Glutamatergic neuron (in vitro differentiated cells): ENCODE data around the gene ZSWIM4. TPM values are rescaled to one million over a fixed set of nuclear protein-coding genes. Genes with fewer than 3 reads are reported as not detected.

Experiments
- DNase-seq: peaks from one replicate; pipeline ENCODE4 v3.0.0; 2022
- H3K27ac Mint-ChIP-seq: one replicate; pipeline ENCODE4 v1.8.0; 2020; ENCODE audit warnings: mild to moderate bottlenecking, mixed read lengths, inconsistent platforms; ENCODE audit not compliant: unreplicated experiment
- H3K27me3 Mint-ChIP-seq: one replicate; pipeline ENCODE4 v1.8.0; 2020; ENCODE audit warnings: mild to moderate bottlenecking, moderate library complexity, mixed read lengths, inconsistent platforms; ENCODE audit not compliant: unreplicated experiment
- H3K36me3 Mint-ChIP-seq: one replicate; pipeline ENCODE4 v1.8.0; 2020; ENCODE audit warnings: mild to moderate bottlenecking, mixed read lengths, inconsistent platforms; ENCODE audit not compliant: unreplicated experiment
- H3K4me1 Mint-ChIP-seq: one replicate; pipeline ENCODE4 v1.8.0; 2020; ENCODE audit warnings: mild to moderate bottlenecking, low read depth, mixed read lengths, inconsistent platforms; ENCODE audit not compliant: unreplicated experiment
- H3K4me3 Mint-ChIP-seq: one replicate; pipeline ENCODE4 v1.8.0; 2020; ENCODE audit warnings: mild to moderate bottlenecking, mixed read lengths, inconsistent platforms; ENCODE audit not compliant: unreplicated experiment
- H3K9me3 Mint-ChIP-seq: one replicate; pipeline ENCODE4 v1.8.0; 2020; ENCODE audit warnings: mild to moderate bottlenecking, moderate library complexity, mixed read lengths, inconsistent platforms; ENCODE audit not compliant: unreplicated experiment
- CTCF ChIP-seq: fragments of 200-600 bp; sonication (generic); IDR thresholded peaks from one replicate; pipeline ENCODE4 v1.5.0; 2021; ENCODE audit not compliant: partially characterized antibody, unreplicated experiment
- total RNA-seq: library from RNA; stranded (reverse); fragmentation: NEBNext Ultra II Directional; extraction: Animal tissue kit (Norgen Biotek cat#: 25700); gene quantifications from one replicate; pipeline ENCODE4 v1.2.1, GENCODE V29; 2021; ENCODE audit not compliant: unreplicated experiment

ZSWIM4 gene
- total RNA-seq, 1 donor from 2014 or later, result 46.0 TPM

DNA sequence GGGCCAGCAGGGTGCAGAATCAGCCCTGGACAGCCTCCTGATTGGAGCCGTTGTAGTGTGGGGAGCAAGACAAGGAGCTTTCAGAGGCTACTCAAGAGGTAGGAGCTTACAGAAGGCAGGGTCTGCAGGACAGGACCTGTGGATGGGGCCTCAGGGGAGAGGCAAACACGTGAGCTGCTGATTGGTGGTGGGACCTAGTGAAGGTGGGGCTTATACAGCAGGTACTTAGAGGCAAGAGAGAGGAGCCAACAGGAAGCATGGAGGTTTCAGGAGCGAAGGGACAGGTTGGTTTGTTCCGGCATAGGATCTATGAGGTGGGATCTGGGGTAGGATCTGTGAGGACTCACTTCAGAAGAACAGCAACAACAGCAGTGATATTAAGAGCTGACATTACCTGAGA lies 32.4 kb downstream of the ZSWIM4 start:
- Mint-ChIP-seq H3K27me3 (no peaks in the 10 kb centered on the region), H3K9me3 (peaks cover 5% of the 10 kb centered on the region), H3K36me3 (peaks cover 18% of the 10 kb centered on the region), H3K4me3 (no peak overlapping the region), H3K27ac (no peak overlapping the region), H3K4me1 (peaks cover 3% of the 10 kb centered on the region)
- DNase-seq, result no peak
- no peak for TF ChIP-seq CTCF

DNA sequence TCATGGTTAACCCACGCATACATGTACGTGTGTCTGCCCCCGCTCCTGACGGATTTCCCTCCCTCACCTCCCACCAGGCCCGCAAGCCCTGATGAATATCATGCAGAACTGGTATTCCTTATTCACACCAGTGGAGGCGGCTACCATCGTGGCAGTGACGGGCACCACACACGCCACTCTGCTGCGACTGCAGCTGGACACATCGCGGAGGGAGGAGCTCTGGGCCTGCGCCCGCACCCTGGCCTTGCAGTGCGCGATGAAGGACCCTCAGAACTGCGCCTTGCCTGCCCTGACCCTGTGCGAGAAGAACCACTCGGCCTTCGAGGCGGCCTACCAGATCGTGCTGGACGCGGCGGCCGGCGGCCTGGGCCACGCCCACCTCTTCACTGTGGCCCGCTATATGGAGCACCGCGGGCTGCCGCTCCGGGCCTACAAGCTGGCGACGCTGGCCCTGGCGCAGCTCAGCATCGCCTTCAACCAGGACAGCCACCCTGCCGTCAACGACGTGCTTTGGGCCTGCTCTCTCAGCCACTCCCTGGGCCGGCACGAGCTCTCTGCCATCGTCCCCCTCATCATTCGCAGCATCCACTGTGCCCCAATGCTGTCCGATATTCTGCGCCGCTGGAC lies 35.0 kb downstream of the ZSWIM4 start:
- Mint-ChIP-seq H3K27ac (no peak overlapping the region), H3K4me3 (no peak overlapping the region), H3K9me3 (peaks cover 7% of the 10 kb centered on the region), H3K4me1 (peaks cover 7% of the 10 kb centered on the region), H3K36me3 (peaks cover 10% of the 10 kb centered on the region), H3K27me3 (no peaks in the 10 kb centered on the region)
- TF ChIP-seq CTCF, result no peak
- DNase-seq, result no peak

DNA sequence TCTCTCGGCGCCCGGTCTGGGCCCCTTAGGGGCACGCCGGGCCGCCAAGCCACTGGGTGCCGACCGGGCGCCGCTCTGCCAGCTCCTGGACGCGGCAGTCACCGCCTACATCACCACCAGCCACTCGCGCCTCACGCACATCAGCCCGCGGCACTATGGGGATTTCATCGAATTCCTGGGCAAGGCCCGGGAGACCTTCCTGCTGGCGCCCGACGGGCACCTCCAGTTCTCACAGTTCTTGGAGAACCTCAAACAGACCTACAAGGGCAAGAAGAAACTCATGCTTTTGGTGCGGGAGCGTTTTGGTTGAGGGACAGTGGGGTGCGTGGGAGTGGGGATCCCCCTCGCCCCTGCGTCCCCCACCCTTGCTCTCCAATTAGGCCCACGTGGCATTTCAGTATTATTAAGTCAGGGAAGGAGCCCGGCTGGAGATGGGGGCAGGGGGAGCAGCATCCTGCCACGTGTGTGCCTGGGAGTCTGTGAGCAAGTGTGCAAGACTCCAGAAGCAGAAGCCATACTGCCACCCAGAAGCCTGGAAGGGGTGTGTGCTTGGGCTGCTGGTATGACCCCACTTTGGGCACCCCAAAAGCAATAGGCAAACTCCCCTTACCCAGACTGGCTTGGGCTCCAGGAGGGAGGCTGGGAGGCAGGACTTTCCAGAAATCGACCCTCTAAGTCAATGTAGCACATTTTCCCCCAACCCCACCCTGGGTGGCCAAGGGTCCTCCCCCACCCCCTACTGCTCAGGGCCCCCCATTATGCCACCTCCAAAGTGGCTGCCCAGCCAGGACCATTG lies 35.7 kb downstream of the ZSWIM4 start:
- DNase-seq, result no peak
- H3K4me1 Mint-ChIP-seq, result peaks cover 4% of the 10 kb centered on the region

DNA sequence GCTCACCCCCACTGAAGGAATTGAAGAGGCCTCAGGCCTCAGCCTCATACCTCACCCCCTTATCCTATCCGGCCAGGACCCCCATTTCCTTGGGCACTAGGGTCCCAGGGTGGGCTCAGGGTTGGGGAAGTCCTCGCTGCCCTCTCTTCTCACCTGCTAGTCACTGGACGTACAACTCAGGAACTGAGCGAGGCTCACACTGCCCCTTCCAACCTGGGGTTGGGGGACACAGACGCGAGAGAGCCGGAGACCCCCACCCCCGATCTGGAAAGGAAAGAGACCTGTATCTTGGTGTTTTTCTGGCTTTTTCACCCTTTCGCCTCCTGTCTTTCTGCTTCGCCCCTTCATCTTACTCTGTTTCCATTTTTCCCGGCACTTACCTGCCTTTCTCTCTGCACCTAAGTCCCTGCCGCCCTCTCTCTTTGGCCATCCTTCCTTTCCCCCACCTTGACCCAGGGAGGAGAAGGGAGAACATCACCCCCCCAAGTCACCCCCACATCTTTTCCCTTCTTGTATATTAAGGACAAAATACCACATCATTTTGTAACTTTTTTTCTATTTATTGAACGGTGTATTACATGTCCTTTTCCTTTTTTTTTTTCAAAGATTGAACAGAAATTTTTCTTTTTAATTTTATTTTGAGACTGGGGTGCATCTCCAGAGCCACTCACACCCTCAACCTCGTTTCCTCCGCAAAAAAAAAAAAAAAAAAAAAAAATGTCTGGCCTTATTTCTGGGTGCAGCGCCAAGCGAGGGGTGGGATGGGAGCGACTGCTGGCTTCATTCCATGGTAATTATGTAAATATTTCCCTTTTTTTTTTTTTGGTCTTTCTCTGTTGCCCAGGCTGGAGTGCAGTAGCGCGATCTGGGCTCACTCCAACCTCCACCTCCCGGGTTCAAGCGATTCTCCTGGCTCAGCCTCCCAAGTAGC lies 36.6 kb downstream of the ZSWIM4 start:
- no peak for DNase-seq
- H3K4me1 Mint-ChIP-seq, result peaks cover 3% of the 10 kb centered on the region
- peaks cover 7% of the 10 kb centered on the region for H3K9me3 Mint-ChIP-seq
- TF ChIP-seq CTCF, result no peak
- H3K36me3 Mint-ChIP-seq, result peaks cover 6% of the 10 kb centered on the region
- H3K4me3 Mint-ChIP-seq, result peak overlapping the region; percentile 13
- no peak overlapping the region for H3K27ac Mint-ChIP-seq
- H3K27me3 Mint-ChIP-seq, result no peaks in the 10 kb centered on the region

More for the DNA sequence above, 35.7 kb downstream of the ZSWIM4 start:
- Mint-ChIP-seq H3K36me3 (peaks cover 9% of the 10 kb centered on the region), H3K9me3 (peaks cover 7% of the 10 kb centered on the region), H3K27me3 (no peaks in the 10 kb centered on the region), H3K4me3 (no peak overlapping the region), H3K27ac (no peak overlapping the region)
- TF ChIP-seq CTCF, result no peak
